Measurements from ENCODE around the gene SLC37A1. TPM values are rescaled to one million over a fixed set of nuclear protein-coding genes. Genes with fewer than 3 reads are reported as not detected.

SLC37A1 gene
- total RNA-seq, 2 donors from 2014 or later: 17.2 to 22.5 TPM

DNA sequence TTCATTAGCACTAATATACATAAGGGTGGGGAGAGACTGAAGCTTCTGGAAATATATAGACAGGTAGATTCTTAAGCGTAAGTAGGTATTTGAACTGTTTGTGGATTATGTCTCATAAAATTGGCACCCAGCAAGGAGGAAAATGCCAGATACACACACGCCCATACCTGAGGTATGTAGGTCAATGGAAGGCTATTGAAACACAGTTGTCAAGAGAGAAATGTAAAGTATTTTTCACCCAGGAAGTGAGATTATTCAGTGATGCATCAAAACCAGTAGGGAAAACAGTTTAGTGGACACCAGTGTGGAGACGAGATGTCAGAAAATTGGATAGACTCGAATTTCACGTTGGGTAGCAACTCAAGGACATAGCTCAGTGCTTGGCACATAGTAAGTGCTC, 12.9 kb upstream of the SLC37A1 start:
- H3K36me3 Mint-ChIP-seq: no peaks in the 10 kb centered on the region
- H3K4me1 Mint-ChIP-seq (ENCODE audit: low read depth in 2 of 2): peaks cover 23 to 26% of the 10 kb centered on the region in 2 donors
- no peaks in the 10 kb centered on the region for H3K9me3 Mint-ChIP-seq
- H3K4me3 Mint-ChIP-seq: no peak overlapping the region
- H3K27me3 Mint-ChIP-seq: peaks cover 0 to 2% of the 10 kb centered on the region in 2 donors
- no peak overlapping the region for H3K27ac Mint-ChIP-seq
- DNase-seq (ENCODE audit: low spot score) (no peak), ATAC-seq (no peak)

DNA sequence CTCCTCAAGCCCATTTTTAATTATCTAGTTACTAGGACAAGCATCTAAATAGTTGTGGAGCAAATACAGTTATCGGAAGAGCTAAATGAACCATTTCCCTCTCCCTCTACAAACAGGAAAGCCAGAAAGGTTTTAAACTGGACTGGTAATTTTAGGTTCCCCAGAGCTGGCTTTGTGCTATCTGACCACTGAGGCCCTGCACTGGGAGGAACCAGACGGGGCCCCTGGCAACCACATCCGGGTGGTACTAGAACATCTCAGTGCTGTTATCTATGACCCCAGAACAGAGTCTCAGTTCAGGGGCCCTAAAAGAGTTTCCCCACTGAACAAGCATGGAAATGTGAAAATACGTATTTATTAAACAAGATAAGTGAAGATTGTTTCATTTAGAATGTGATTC, 9.9 kb upstream of the SLC37A1 start:
- no peak overlapping the region for H3K4me3 Mint-ChIP-seq
- ATAC-seq: peak; percentile 70 to 73
- H3K4me1 Mint-ChIP-seq (ENCODE audit: low read depth in 2 of 2): peaks cover 15 to 16% of the 10 kb centered on the region in 2 donors
- peak overlapping the region; percentile 39 to 87 for H3K27ac Mint-ChIP-seq
- H3K36me3 Mint-ChIP-seq: no peaks in the 10 kb centered on the region
- no peaks in the 10 kb centered on the region for H3K9me3 Mint-ChIP-seq
- H3K27me3 Mint-ChIP-seq: no peaks in the 10 kb centered on the region
- no peak for DNase-seq (ENCODE audit: low spot score)

DNA sequence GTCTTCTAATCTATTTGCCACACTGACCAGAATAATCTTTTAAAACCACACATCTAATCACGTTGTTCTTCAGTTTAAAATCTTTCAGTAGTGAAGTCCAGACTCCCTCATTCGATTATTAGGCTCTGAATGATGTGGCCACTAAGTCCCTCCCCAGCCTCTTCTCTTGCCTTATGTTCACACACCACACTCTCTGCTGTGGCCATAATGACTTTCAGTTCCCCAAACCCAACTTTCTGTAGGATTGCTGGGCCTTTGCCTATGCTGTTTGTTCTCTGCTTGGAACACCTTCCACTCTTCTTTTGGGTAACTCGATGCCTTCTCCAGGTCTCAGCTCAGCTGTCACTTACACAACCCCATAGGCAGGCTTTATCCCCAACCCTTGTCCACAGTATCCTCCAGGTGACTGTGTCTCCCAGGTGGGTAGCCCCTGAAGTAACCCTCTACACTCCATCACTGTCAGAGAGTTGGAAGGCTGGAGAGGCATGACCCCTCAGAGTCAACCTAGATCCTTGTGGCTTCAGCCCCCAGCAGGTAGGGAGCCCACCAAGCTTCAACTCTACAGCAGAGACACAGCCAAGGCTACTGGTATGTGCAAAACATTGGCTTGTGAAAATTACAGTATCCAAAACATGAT, 8.4 kb upstream of the SLC37A1 start:
- ATAC-seq (peak; percentile 9 to 40), DNase-seq (ENCODE audit: low spot score) (no peak)
- Mint-ChIP-seq H3K4me1 (ENCODE audit: low read depth in 2 of 2) (peaks cover 15 to 16% of the 10 kb centered on the region in 2 donors), H3K9me3 (no peaks in the 10 kb centered on the region), H3K4me3 (no peak overlapping the region), H3K36me3 (no peaks in the 10 kb centered on the region), H3K27me3 (no peaks in the 10 kb centered on the region), H3K27ac (no peak overlapping the region)

DNA sequence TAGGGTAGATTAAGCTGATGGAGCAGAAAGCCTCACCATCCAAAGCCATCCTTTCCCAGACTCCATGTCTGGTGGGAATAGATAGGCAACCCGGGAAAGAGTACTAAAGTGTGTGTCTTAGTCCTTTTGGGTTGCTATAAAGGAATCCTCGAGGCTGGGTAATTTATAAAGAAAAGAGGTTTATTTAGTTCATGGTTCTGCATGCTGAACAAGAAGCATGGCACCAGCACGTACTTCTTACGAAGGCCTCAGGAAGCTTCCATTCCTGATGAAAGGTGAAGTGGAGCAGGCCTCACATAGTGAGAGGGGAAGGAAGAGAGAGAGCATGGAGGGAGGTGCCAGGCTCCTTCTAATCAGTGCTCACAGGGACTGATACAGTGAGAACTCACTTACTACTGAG, 6.2 kb upstream of the SLC37A1 start:
- Mint-ChIP-seq H3K36me3 (no peaks in the 10 kb centered on the region), H3K27me3 (peaks cover 0 to 3% of the 10 kb centered on the region in 2 donors), H3K9me3 (no peaks in the 10 kb centered on the region), H3K27ac (peak overlapping the region in 1 of 2 donors; percentile 21), H3K4me1 (ENCODE audit: low read depth in 2 of 2) (peaks cover 18 to 20% of the 10 kb centered on the region in 2 donors), H3K4me3 (no peak overlapping the region)
- no peak for ATAC-seq
- no peak for DNase-seq (ENCODE audit: low spot score)

DNA sequence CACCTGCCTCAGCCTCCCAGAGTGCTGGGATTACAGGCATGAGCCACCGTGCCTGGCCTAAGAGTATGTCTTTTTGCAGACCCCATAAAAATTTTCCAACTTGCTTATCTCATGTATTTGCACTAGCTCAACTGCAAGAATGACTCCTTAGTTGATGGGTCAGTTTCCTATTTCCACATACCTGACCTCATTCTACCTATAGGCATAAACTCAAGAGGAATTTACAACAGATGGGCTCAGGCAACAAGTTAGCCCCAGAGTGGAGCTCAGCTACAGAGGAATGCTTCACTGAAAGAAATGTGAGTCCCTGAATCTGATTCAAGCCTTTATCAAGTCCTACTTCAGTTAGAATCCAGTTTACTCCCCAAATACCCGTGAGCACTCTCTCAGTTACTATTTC, 5.3 kb upstream of the SLC37A1 start:
- DNase-seq (ENCODE audit: low spot score): no peak
- Mint-ChIP-seq H3K27me3 (peaks cover 0 to 3% of the 10 kb centered on the region in 2 donors), H3K9me3 (no peaks in the 10 kb centered on the region), H3K4me1 (ENCODE audit: low read depth in 2 of 2) (peaks cover 16 to 19% of the 10 kb centered on the region in 2 donors), H3K36me3 (no peaks in the 10 kb centered on the region), H3K27ac (no peak overlapping the region), H3K4me3 (no peak overlapping the region)
- no peak for ATAC-seq

DNA sequence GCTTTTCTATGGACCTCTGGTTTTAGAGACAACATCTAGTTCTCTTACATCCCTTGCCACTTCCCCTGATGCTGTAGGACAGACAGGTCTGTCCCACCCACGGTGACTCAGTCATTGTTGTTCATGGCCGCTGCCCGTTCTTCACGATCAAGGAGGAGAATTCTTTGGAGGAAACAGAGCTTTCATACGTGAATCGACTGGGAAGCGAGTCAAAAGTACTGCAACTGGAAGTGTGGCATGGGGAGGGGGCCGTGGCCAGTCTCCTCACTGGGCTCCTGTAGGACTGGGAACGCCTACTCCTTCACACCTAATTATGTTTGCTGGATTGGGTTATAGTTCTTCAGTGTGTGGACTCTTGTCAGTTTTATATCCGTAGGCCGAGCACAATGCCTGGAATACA, 4.4 kb upstream of the SLC37A1 start:
- peaks cover 0 to 3% of the 10 kb centered on the region in 2 donors for H3K27me3 Mint-ChIP-seq
- no peak overlapping the region for H3K4me3 Mint-ChIP-seq
- H3K4me1 Mint-ChIP-seq (ENCODE audit: low read depth in 2 of 2): peaks cover 10 to 11% of the 10 kb centered on the region in 2 donors
- no peak for DNase-seq (ENCODE audit: low spot score)
- no peaks in the 10 kb centered on the region for H3K9me3 Mint-ChIP-seq
- H3K27ac Mint-ChIP-seq: no peak overlapping the region
- no peaks in the 10 kb centered on the region for H3K36me3 Mint-ChIP-seq
- ATAC-seq: no peak

DNA sequence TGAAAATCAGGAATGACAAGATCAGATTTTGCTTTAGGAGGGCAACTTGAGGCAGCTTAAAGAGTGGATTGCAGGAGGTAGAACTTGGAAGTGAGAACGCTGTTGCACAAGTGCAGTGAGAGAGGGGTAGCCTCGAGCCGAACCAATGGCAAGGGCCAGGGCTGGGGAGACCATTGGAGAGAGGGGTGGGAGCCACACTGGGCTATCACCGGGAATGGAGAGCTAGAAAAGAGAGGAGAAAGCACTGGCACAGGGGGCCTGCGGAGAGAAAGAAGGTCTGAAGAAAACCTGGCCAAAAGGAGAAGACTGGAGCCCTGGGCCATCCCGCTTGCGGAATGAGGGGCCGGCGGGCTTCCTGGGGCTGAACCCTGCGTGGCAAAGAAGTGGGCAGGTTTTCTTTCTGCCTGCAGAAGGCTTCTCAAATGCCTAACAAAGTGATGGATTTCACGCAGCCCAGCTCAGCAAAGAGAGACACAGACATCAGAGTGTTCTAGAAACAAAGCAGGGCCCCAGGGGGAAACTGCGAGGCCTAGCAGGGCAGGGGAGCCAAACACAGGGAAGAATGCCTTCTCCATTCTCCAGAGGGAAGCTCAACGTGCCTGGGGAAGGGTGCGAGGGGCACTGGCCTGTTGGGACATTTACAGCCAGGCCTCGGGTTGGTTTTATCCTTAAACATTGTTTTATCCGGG, 1.2 kb upstream of the SLC37A1 start:
- no peak for DNase-seq (ENCODE audit: low spot score)
- no peaks in the 10 kb centered on the region for H3K36me3 Mint-ChIP-seq
- peak overlapping the region; percentile 63 for H3K4me3 Mint-ChIP-seq
- H3K4me1 Mint-ChIP-seq (ENCODE audit: low read depth in 2 of 2): peaks cover 10 to 24% of the 10 kb centered on the region in 2 donors
- H3K27me3 Mint-ChIP-seq: peaks cover 0 to 3% of the 10 kb centered on the region in 2 donors
- no peak for ATAC-seq
- peak overlapping the region; percentile 6 to 12 for H3K27ac Mint-ChIP-seq
- no peaks in the 10 kb centered on the region for H3K9me3 Mint-ChIP-seq

DNA sequence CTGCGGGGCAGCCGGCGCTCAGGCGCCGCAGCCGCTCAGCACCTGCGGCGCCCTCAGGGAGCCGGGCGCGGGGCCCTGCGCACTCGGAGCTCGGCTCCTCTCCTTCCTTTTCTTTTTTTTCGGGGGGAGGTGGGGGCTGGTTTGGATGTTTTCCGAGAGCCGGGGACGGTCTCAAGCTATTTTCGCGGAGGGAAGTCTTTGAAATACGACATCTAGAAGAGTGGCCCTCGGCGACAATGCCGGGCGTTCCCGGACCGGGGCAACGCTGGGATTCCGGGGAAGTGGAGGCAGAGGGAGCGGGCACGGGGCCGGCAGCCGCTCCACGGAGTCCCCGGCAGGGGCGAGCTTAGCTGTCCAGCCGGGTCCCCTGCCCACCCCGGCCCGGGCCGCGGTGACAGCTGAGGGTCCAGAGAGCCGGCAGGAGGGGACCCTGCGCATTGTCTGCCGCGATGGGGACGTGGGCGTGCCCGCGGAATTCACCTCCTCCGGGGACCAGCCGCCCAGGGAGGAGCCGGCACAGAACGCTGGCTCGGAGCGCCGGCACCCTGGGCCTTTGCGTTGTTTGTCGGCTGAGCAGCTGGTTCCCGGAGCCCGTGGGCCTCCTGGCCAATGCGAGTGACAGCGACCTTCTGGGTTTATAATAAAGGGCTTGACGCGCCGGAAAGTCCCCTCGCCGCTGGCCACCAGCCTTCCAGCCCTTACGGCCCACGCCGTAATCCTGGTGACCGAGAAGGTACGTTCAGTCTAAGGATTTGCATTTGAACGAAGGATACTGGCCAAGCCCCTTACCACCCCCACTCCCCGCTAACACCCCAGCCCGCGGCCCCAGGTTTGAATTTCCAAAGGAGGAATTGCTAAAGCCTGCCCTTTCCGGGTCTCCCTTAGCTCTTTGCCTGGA, 582 bp downstream of the SLC37A1 start:
- ATAC-seq (peak; percentile 80 to 85), DNase-seq (ENCODE audit: low spot score) (peak; percentile 73)
- Mint-ChIP-seq H3K27ac (peak overlapping the region; percentile 52 to 62), H3K4me1 (ENCODE audit: low read depth in 2 of 2) (peaks cover 14 to 24% of the 10 kb centered on the region in 2 donors), H3K27me3 (peaks cover 0 to 3% of the 10 kb centered on the region in 2 donors), H3K9me3 (no peaks in the 10 kb centered on the region), H3K36me3 (no peaks in the 10 kb centered on the region), H3K4me3 (peak overlapping the region; percentile 80)

DNA sequence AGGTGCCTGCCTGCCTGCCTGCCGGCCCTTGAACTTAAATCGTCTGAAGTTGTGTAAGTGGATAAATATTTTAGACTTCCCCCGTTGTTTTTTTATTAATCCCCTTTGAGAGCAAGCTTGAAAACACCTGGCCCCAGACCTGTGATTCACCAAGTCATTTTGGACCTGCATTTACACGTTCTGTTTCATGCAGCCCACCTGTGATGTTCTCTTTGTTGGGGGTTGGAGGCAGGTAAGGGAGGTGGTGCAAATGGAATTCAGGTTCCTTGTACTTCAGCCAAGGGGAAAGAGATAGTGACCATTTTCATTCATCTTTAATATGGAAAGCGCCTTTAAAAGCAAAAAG, 1.2 kb downstream of the SLC37A1 start:
- ATAC-seq (no peak), DNase-seq (ENCODE audit: low spot score) (no peak)
- Mint-ChIP-seq H3K9me3 (no peaks in the 10 kb centered on the region), H3K27me3 (peaks cover 0 to 3% of the 10 kb centered on the region in 2 donors), H3K36me3 (no peaks in the 10 kb centered on the region), H3K27ac (peak overlapping the region; percentile 52 to 62), H3K4me3 (peak overlapping the region; percentile 80), H3K4me1 (ENCODE audit: low read depth in 2 of 2) (peaks cover 14 to 24% of the 10 kb centered on the region in 2 donors)

DNA sequence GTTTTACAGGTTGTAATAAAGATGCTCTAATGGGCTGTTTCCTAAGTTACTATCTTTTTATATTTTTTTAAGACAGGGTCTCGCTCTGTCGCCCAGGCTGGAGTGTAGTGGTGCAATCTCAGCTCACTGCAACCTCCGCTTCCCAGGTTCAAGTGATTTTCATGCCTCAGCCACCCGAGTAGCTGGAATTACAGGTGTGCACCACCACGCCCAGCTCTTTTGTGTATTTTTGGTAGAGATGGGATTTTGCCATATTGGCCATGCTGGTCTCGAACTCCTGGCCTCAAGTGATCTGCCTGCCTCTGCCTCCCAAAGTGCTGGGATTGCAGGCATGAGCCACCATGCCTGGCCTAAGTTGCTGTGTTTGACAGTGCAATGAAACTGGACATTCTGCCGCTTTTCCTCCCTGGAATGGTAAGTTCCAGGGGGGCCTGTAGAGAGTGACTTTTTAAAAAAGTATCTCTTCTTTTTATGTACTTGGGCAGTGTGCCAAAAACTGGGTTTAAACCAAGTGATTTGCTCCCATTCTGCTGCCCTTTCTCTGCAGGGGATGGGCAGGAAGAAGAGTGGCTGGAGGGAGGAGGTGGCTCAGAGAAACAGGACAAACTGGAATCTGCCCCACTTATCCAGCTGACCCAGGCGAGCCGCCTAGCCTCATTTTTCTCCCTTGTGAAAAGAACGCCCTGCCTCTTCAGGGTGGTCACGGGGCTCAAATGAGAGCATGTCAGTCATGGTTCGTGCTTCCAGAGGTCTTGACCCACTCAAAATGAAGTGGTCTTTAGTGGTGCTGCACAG, 2.3 kb downstream of the SLC37A1 start:
- Mint-ChIP-seq H3K27me3 (peaks cover 0 to 3% of the 10 kb centered on the region in 2 donors), H3K27ac (no peak overlapping the region), H3K36me3 (no peaks in the 10 kb centered on the region), H3K9me3 (no peaks in the 10 kb centered on the region), H3K4me3 (peak overlapping the region; percentile 80), H3K4me1 (ENCODE audit: low read depth in 2 of 2) (peaks cover 17 to 24% of the 10 kb centered on the region in 2 donors)
- ATAC-seq (no peak), DNase-seq (ENCODE audit: low spot score) (no peak)

DNA sequence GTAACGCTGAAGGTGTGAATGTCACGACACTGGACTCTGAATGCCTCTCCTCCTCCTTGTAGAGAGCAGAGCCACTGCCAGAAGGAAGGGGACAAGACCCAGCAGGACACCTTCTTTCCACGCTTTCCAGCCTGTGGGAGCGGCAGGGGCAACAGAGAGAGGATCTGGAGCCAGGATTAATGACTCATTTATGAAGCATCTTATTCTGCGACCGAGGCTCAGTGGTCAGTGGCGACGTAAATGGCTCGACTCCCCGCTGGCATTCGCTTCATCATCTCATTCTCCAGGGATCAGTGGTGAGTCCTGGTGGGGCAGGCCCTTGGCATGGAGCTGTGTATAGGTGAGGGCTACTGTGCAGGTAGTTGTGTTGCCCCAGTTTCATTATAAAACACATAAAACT, 4.6 kb downstream of the SLC37A1 start:
- Mint-ChIP-seq H3K27ac (no peak overlapping the region), H3K36me3 (peaks cover 4% of the 10 kb centered on the region), H3K4me1 (ENCODE audit: low read depth in 2 of 2) (peaks cover 14 to 19% of the 10 kb centered on the region in 2 donors), H3K9me3 (no peaks in the 10 kb centered on the region), H3K4me3 (no peak overlapping the region), H3K27me3 (no peaks in the 10 kb centered on the region)
- no peak for ATAC-seq
- no peak for DNase-seq (ENCODE audit: low spot score)

DNA sequence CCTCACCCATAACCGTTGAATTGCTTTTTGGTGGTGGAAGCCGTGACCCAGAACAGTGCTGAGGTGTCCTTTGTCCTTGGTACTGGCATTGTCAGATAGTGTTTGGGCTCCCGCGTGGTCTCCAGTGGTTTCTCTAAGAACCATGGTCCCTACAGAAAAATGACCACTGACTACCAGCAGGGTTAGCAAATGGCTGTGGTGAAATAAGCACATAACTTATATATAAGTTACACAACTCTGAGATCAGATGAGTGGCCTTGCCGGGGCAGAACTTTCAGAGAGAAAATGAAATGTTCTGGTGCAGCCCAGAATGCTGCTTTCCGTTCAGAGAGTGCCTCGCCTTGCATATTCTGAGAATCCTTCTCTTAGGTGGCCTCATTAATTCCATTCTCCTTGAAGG, 5.0 kb downstream of the SLC37A1 start:
- Mint-ChIP-seq H3K4me3 (no peak overlapping the region), H3K27ac (no peak overlapping the region), H3K27me3 (no peaks in the 10 kb centered on the region), H3K4me1 (ENCODE audit: low read depth in 2 of 2) (peaks cover 14 to 19% of the 10 kb centered on the region in 2 donors), H3K36me3 (peaks cover 4% of the 10 kb centered on the region), H3K9me3 (no peaks in the 10 kb centered on the region)
- DNase-seq (ENCODE audit: low spot score) (no peak), ATAC-seq (no peak)

DNA sequence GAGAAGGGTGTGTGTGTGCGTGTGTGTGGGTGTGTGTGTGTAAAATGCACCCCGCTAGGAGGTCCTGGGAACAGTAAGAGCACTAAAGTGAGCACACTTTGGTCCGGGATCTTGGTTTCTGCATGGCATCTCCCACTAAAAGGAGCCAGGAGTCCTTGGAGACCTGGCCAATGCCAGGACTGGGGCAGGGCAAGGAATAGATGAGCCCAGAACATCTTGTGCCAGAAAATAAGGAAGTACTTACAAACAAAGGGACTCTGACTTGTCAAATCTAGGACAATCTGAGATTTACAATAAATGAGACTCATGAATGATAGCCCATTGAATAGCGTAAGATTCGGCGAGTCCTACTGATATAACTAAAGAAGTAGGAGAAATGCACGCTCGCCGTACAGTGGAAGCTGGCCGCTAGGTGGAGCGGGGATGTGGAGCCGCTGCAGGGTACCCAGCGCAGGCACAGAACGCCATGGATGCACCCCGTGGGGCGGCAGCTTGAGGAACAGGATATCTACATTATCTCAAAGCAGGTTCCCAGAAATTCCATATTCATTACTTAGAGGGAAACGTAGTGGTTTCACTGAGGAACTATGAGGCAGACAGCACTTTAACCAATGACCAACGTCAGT, 7.1 kb downstream of the SLC37A1 start:
- H3K27me3 Mint-ChIP-seq: no peaks in the 10 kb centered on the region

More for the DNA sequence above, 7.1 kb downstream of the SLC37A1 start:
- Mint-ChIP-seq H3K4me3 (no peak overlapping the region), H3K36me3 (peaks cover 8% of the 10 kb centered on the region), H3K27ac (no peak overlapping the region), H3K9me3 (no peaks in the 10 kb centered on the region), H3K4me1 (ENCODE audit: low read depth in 2 of 2) (peaks cover 27 to 28% of the 10 kb centered on the region in 2 donors)
- no peak for DNase-seq (ENCODE audit: low spot score)
- no peak for ATAC-seq
